ENCODE measurements around the gene PSMG3.

The PSMG3 gene

DNA sequence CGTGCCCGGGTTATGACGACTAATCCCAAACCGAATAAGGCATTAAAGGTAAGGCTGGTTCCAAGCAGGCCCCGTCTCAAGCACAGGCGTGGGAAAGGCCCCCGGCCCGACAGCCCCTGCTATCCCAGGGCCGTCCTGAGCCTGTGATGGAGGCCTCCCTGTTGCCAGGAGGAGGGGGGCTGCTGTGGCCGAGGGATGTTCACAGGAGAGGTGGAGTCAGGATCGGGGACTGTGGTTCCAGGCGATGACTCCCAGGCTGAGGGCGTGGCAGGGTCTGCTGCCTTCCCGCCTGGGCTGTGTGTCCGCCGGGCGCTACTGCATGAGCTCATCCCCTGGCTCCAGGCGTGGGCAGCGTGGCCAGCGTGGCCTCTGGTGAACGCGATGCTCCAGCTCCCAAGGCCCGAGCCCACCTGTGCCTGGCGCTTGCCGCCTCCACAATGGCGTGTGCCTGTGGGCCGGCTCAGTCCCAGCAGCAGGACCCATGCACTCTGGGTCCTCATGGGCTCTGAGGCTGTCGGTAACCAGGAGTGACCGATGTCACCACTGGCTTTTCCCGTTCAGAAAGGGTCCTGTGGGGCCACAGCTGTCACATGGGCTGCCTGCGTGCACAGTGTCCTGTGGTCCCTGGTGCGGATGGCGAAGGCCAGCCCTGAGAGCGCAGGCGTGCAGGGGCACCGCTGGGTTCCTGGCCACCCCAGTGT lies 30.5 kb downstream of the PSMG3 start:
- peaks cover 16% of the 10 kb centered on the region for H3K4me1 ChIP-seq (ENCODE audit: control insufficient read depth, low read depth, low read length)
- H3K4me3 ChIP-seq (ENCODE audit: low read length): no peak overlapping the region
- H3K27me3 ChIP-seq (ENCODE audit: control insufficient read depth, insufficient read depth, low read length): no peaks in the 10 kb centered on the region
- no peaks in the 10 kb centered on the region for H3K9me3 ChIP-seq (ENCODE audit: control insufficient read depth, low read depth, low read length)
- H3K36me3 ChIP-seq (ENCODE audit: control insufficient read depth, low read depth, low read length): peaks cover 4% of the 10 kb centered on the region
- no peak overlapping the region for H3K9ac ChIP-seq (ENCODE audit: low read length)
- H3K27ac ChIP-seq (ENCODE audit: low read length): no peak overlapping the region

GRCh38 chr7:1538544-1539180 lies 31.2 kb downstream of the PSMG3 start:
- no peak overlapping the region for H3K27ac ChIP-seq (ENCODE audit: low read length)
- H3K9ac ChIP-seq (ENCODE audit: low read length): no peak overlapping the region
- peaks cover 4% of the 10 kb centered on the region for H3K36me3 ChIP-seq (ENCODE audit: control insufficient read depth, low read depth, low read length)
- no peaks in the 10 kb centered on the region for H3K27me3 ChIP-seq (ENCODE audit: control insufficient read depth, insufficient read depth, low read length)
- H3K9me3 ChIP-seq (ENCODE audit: control insufficient read depth, low read depth, low read length): no peaks in the 10 kb centered on the region
- no peak overlapping the region for H3K4me3 ChIP-seq (ENCODE audit: low read length)
- peaks cover 16% of the 10 kb centered on the region for H3K4me1 ChIP-seq (ENCODE audit: control insufficient read depth, low read depth, low read length)

- no peaks in the 10 kb centered on the region for H3K9me3 ChIP-seq (ENCODE audit: control insufficient read depth, low read depth, low read length)
- peaks cover 16% of the 10 kb centered on the region for H3K4me1 ChIP-seq (ENCODE audit: control insufficient read depth, low read depth, low read length)
- H3K27me3 ChIP-seq (ENCODE audit: control insufficient read depth, insufficient read depth, low read length): no peaks in the 10 kb centered on the region
- H3K36me3 ChIP-seq (ENCODE audit: control insufficient read depth, low read depth, low read length): peaks cover 4% of the 10 kb centered on the region
- no peak overlapping the region for H3K27ac ChIP-seq (ENCODE audit: low read length)
- H3K9ac ChIP-seq (ENCODE audit: low read length): peak overlapping the region; percentile 18
- H3K4me3 ChIP-seq (ENCODE audit: low read length): no peak overlapping the region
Observed at GRCh38 chr7:1537535-1538412, 32.1 kb downstream of the PSMG3 start.

DNA sequence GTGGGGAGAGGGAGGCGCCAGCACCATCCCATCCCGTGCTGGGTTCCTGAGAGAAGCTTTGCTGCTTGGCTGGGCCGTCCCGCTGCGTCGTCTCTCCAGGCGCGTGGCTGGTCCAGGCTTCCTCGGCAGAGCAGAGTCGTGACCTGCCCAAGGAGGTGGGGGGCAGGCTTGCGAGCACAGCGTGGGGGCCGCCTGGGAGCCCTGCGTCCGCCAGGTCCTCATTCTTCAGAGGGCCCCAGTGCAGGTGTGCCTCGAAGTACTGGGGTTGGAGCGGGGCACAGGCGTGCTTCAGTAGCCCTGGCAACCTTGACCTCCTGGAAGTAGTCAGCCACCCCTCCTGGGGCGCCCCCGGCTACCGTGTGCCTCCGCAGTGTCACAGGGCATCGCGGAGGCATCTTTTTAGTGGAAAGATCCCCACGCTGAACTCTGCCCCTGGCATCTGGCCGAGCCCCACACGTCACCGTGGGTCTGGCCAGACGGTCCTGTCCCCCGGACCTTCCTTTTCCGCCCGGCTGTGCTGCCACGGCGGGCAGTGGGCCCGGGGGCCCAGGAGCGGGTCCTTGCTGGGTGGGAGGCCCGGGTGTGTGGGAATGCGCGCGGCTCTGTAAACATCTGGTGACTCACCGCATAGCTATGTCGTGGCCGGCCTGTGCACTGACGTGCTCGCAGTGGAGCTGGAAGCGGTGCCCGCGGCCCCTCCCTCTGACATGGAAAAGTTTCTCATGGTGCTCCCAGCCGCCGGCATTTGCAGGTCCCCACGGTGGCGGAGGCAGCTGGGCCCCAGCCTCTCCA lies 32.9 kb downstream of the PSMG3 start:
- Histone ChIP-seq H3K27me3 (ENCODE audit: control insufficient read depth, insufficient read depth, low read length) (no peaks in the 10 kb centered on the region), H3K36me3 (ENCODE audit: control insufficient read depth, low read depth, low read length) (peaks cover 4% of the 10 kb centered on the region), H3K4me1 (ENCODE audit: control insufficient read depth, low read depth, low read length) (peaks cover 16% of the 10 kb centered on the region), H3K27ac (ENCODE audit: low read length) (no peak overlapping the region), H3K4me3 (ENCODE audit: low read length) (no peak overlapping the region), H3K9ac (ENCODE audit: low read length) (peak overlapping the region; percentile 18), H3K9me3 (ENCODE audit: control insufficient read depth, low read depth, low read length) (no peaks in the 10 kb centered on the region)

- no peaks in the 10 kb centered on the region for H3K9me3 ChIP-seq (ENCODE audit: control insufficient read depth, low read depth, low read length)
- peaks cover 4% of the 10 kb centered on the region for H3K36me3 ChIP-seq (ENCODE audit: control insufficient read depth, low read depth, low read length)
- no peak overlapping the region for H3K9ac ChIP-seq (ENCODE audit: low read length)
- peaks cover 16% of the 10 kb centered on the region for H3K4me1 ChIP-seq (ENCODE audit: control insufficient read depth, low read depth, low read length)
- H3K4me3 ChIP-seq (ENCODE audit: low read length): no peak overlapping the region
- H3K27ac ChIP-seq (ENCODE audit: low read length): no peak overlapping the region
- H3K27me3 ChIP-seq (ENCODE audit: control insufficient read depth, insufficient read depth, low read length): no peaks in the 10 kb centered on the region
Observed at GRCh38 chr7:1536455-1536742, 33.4 kb downstream of the PSMG3 start.

- H3K9me3 ChIP-seq (ENCODE audit: control insufficient read depth, low read depth, low read length): no peaks in the 10 kb centered on the region
- peaks cover 4% of the 10 kb centered on the region for H3K36me3 ChIP-seq (ENCODE audit: control insufficient read depth, low read depth, low read length)
- H3K9ac ChIP-seq (ENCODE audit: low read length): no peak overlapping the region
- H3K27me3 ChIP-seq (ENCODE audit: control insufficient read depth, insufficient read depth, low read length): no peaks in the 10 kb centered on the region
- H3K4me1 ChIP-seq (ENCODE audit: control insufficient read depth, low read depth, low read length): peaks cover 16% of the 10 kb centered on the region
- no peak overlapping the region for H3K27ac ChIP-seq (ENCODE audit: low read length)
- no peak overlapping the region for H3K4me3 ChIP-seq (ENCODE audit: low read length)
Observed at GRCh38 chr7:1535701-1536454, 34.0 kb downstream of the PSMG3 start.

DNA sequence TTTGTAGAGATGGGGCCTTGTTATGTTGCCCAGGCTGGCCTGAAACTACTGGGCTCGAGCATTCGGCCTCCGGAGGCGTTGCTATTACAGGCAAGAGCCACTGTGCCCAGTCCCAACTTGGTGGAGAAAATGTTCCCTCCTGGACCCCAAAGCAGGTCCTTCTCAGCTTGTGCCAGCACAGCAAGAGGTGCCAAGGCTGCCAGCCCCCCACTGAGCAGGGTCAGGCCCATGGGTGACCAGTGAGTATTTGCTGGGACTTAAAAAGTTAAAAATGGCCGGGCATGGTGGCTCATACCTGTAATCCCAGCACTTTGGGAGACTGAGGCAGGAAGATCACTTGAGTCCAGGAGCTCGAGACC lies 34.8 kb downstream of the PSMG3 start:
- no peaks in the 10 kb centered on the region for H3K27me3 ChIP-seq (ENCODE audit: control insufficient read depth, insufficient read depth, low read length)
- H3K4me3 ChIP-seq (ENCODE audit: low read length): no peak overlapping the region
- H3K36me3 ChIP-seq (ENCODE audit: control insufficient read depth, low read depth, low read length): no peaks in the 10 kb centered on the region
- no peak overlapping the region for H3K27ac ChIP-seq (ENCODE audit: low read length)
- no peak overlapping the region for H3K9ac ChIP-seq (ENCODE audit: low read length)
- peaks cover 16% of the 10 kb centered on the region for H3K4me1 ChIP-seq (ENCODE audit: control insufficient read depth, low read depth, low read length)
- H3K9me3 ChIP-seq (ENCODE audit: control insufficient read depth, low read depth, low read length): no peaks in the 10 kb centered on the region

- Histone ChIP-seq H3K4me1 (ENCODE audit: control insufficient read depth, low read depth, low read length) (peaks cover 16% of the 10 kb centered on the region), H3K4me3 (ENCODE audit: low read length) (no peak overlapping the region), H3K9me3 (ENCODE audit: control insufficient read depth, low read depth, low read length) (no peaks in the 10 kb centered on the region), H3K9ac (ENCODE audit: low read length) (no peak overlapping the region), H3K36me3 (ENCODE audit: control insufficient read depth, low read depth, low read length) (no peaks in the 10 kb centered on the region), H3K27ac (ENCODE audit: low read length) (no peak overlapping the region), H3K27me3 (ENCODE audit: control insufficient read depth, insufficient read depth, low read length) (no peaks in the 10 kb centered on the region)
Observed at GRCh38 chr7:1534330-1535099, 35.3 kb downstream of the PSMG3 start.

GRCh38 chr7:1533547-1534329 lies 36.1 kb downstream of the PSMG3 start:
- H3K27ac ChIP-seq (ENCODE audit: low read length): no peak overlapping the region
- H3K4me1 ChIP-seq (ENCODE audit: control insufficient read depth, low read depth, low read length): peaks cover 16% of the 10 kb centered on the region
- H3K9ac ChIP-seq (ENCODE audit: low read length): no peak overlapping the region
- no peaks in the 10 kb centered on the region for H3K9me3 ChIP-seq (ENCODE audit: control insufficient read depth, low read depth, low read length)
- no peaks in the 10 kb centered on the region for H3K27me3 ChIP-seq (ENCODE audit: control insufficient read depth, insufficient read depth, low read length)
- no peaks in the 10 kb centered on the region for H3K36me3 ChIP-seq (ENCODE audit: control insufficient read depth, low read depth, low read length)
- no peak overlapping the region for H3K4me3 ChIP-seq (ENCODE audit: low read length)

DNA sequence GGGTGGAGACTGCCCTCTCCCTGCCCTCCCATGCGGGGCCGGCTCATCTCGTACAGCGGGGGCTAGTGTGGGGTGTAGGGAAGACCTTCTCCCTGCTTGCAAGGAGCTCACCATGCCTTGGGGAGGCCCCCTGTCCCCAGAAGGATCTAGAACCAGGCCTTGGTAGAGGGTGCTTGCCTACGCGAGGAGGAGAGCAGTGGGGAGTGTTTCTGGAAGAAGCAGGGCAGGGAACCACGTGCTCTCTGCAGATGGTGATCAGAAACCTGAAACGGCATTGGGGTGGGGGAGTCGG lies 36.6 kb downstream of the PSMG3 start:
- Histone ChIP-seq H3K4me1 (ENCODE audit: control insufficient read depth, low read depth, low read length) (peaks cover 16% of the 10 kb centered on the region), H3K9ac (ENCODE audit: low read length) (no peak overlapping the region), H3K27me3 (ENCODE audit: control insufficient read depth, insufficient read depth, low read length) (no peaks in the 10 kb centered on the region), H3K9me3 (ENCODE audit: control insufficient read depth, low read depth, low read length) (no peaks in the 10 kb centered on the region), H3K36me3 (ENCODE audit: control insufficient read depth, low read depth, low read length) (no peaks in the 10 kb centered on the region), H3K27ac (ENCODE audit: low read length) (no peak overlapping the region), H3K4me3 (ENCODE audit: low read length) (no peak overlapping the region)

Measured in iPS-18a (cell line).